Measurements from ENCODE around the gene GZMB.

Gene GZMB

GRCh38 chr14:24662753-24663152 is 28.8 kb upstream of the GZMB start:
- TF ChIP-seq REST (IDR thresholded peaks at IDR 0.05; ENCODE audit: insufficient read depth in 1 of 2, low read depth in 2 of 2, low read length in 2 of 2), result no peak
- TF ChIP-seq TAF1 (IDR thresholded peaks at IDR 0.05; ENCODE audit: borderline replicate concordance, insufficient read depth, low read length), result no peak
- TF ChIP-seq SIN3A (IDR thresholded peaks at IDR 0.05; ENCODE audit: borderline replicate concordance, insufficient read depth, low read length), result no peak
- TF ChIP-seq POLR2AphosphoS5 (IDR thresholded peaks at IDR 0.05; ENCODE audit: low read depth, low read length), result no peak
- TF ChIP-seq FOXP2 (optimal IDR thresholded peaks at IDR 0.05; ENCODE audit: borderline replicate concordance, extremely low read depth, extremely low read length, insufficient read depth), result no peak

GRCh38 chr14:24659916-24660570 is 26.1 kb upstream of the GZMB start:
- TF ChIP-seq TAF1 (IDR thresholded peaks at IDR 0.05; ENCODE audit: borderline replicate concordance, insufficient read depth, low read length), result no peak
- TF ChIP-seq SIN3A (IDR thresholded peaks at IDR 0.05; ENCODE audit: borderline replicate concordance, insufficient read depth, low read length), result no peak
- no peak for TF ChIP-seq POLR2AphosphoS5 (IDR thresholded peaks at IDR 0.05; ENCODE audit: low read depth, low read length)
- no peak for TF ChIP-seq FOXP2 (optimal IDR thresholded peaks at IDR 0.05; ENCODE audit: borderline replicate concordance, extremely low read depth, extremely low read length, insufficient read depth)
- TF ChIP-seq REST (IDR thresholded peaks at IDR 0.05; ENCODE audit: insufficient read depth in 1 of 2, low read depth in 2 of 2, low read length in 2 of 2), result no peak

- TF ChIP-seq TAF1 (IDR thresholded peaks at IDR 0.05; ENCODE audit: borderline replicate concordance, insufficient read depth, low read length), result no peak
- TF ChIP-seq FOXP2 (optimal IDR thresholded peaks at IDR 0.05; ENCODE audit: borderline replicate concordance, extremely low read depth, extremely low read length, insufficient read depth), result no peak
- no peak for TF ChIP-seq POLR2AphosphoS5 (IDR thresholded peaks at IDR 0.05; ENCODE audit: low read depth, low read length)
- no peak for TF ChIP-seq SIN3A (IDR thresholded peaks at IDR 0.05; ENCODE audit: borderline replicate concordance, insufficient read depth, low read length)
- no peak for TF ChIP-seq REST (IDR thresholded peaks at IDR 0.05; ENCODE audit: insufficient read depth in 1 of 2, low read depth in 2 of 2, low read length in 2 of 2)
Measured at GRCh38 chr14:24639905-24640304, 5.9 kb upstream of the GZMB start.

- TF ChIP-seq FOXP2 (optimal IDR thresholded peaks at IDR 0.05; ENCODE audit: borderline replicate concordance, extremely low read depth, extremely low read length, insufficient read depth) (no peak), POLR2AphosphoS5 (IDR thresholded peaks at IDR 0.05; ENCODE audit: low read depth, low read length) (no peak), TAF1 (IDR thresholded peaks at IDR 0.05; ENCODE audit: borderline replicate concordance, insufficient read depth, low read length) (no peak), SIN3A (IDR thresholded peaks at IDR 0.05; ENCODE audit: borderline replicate concordance, insufficient read depth, low read length) (no peak), REST (IDR thresholded peaks at IDR 0.05; ENCODE audit: insufficient read depth in 1 of 2, low read depth in 2 of 2, low read length in 2 of 2) (no peak)
Measured at GRCh38 chr14:24639270-24639669, 5.3 kb upstream of the GZMB start.

Measured in PFSK-1 (cell line).